Endothelial cell (in vitro differentiated cells): ENCODE measurements around the gene BORCS5. TPM values are rescaled to one million over a fixed set of nuclear protein-coding genes. Genes with fewer than 3 reads are reported as not detected.
"Not testable (repeated sequence)": the region's sequence is repeated elsewhere in the genome, so short reads cannot be mapped to it uniquely, and the experiment has no call there.

Experiments used
- DNase-seq: peaks from one replicate; pipeline ENCODE4 v3.0.0; 2021; ENCODE audit warnings: low spot score
- H3K27ac Mint-ChIP-seq: one replicate; pipeline ENCODE4 v1.8.0; 2021; ENCODE audit warnings: mixed read lengths, inconsistent platforms; ENCODE audit not compliant: unreplicated experiment
- H3K27me3 Mint-ChIP-seq: one replicate; pipeline ENCODE4 v1.8.0; 2021; ENCODE audit warnings: mild to moderate bottlenecking, moderate library complexity, mixed read lengths, inconsistent platforms; ENCODE audit not compliant: unreplicated experiment
- H3K36me3 Mint-ChIP-seq: one replicate; pipeline ENCODE4 v1.8.0; 2021; ENCODE audit warnings: mild to moderate bottlenecking, low read depth, mixed read lengths, inconsistent platforms; ENCODE audit not compliant: unreplicated experiment
- H3K4me1 Mint-ChIP-seq: one replicate; pipeline ENCODE4 v1.8.0; 2021; ENCODE audit warnings: mild to moderate bottlenecking, mixed read lengths, inconsistent platforms; ENCODE audit not compliant: unreplicated experiment
- H3K4me3 Mint-ChIP-seq: one replicate; pipeline ENCODE4 v1.8.0; 2021; ENCODE audit warnings: mild to moderate bottlenecking, mixed read lengths, inconsistent platforms; ENCODE audit not compliant: unreplicated experiment
- H3K9me3 Mint-ChIP-seq: one replicate; pipeline ENCODE4 v1.8.0; 2021; ENCODE audit warnings: mixed read lengths, inconsistent platforms; ENCODE audit not compliant: unreplicated experiment
- total RNA-seq: library from RNA; stranded (reverse); fragmentation: NEBNext Ultra II Directional; extraction: Animal tissue kit (Norgen Biotek cat#: 25700); gene quantifications from one replicate; pipeline ENCODE4 v1.2.1, GENCODE V29; 2021; ENCODE audit not compliant: unreplicated experiment
- TF ChIP-seq, protein P1 (sequence below): fragments of 200-600 bp; sonication (generic); IDR thresholded peaks from one replicate; pipeline ENCODE4 v1.5.0; 2021; ENCODE audit warnings: antibody characterized with exemption; ENCODE audit not compliant: unreplicated experiment

The BORCS5 gene
- total RNA-seq, 1 donor from 2014 or later, result 10.4 TPM

DNA sequence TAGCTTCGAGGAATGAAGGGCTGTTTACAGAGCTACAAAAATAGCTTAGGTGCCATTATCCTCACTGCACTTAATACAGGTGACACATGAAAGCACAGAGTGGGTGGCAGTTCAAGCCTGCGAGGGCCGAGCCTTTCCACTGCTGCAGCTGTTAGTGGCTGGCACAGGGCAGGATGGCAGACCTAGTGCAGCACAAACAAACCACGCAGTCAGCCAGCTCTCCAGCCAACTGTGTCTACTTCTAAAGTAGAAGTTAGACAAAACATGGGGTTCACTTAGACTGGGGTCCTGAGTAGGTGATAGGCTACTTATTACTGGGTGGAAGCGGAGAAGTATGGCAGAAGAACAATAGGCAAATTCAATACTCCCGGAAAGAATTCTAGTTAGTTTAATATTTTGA, 110.4 kb downstream of the BORCS5 start:
- Mint-ChIP-seq H3K36me3 (peaks cover 16% of the 10 kb centered on the region), H3K27me3 (peaks cover 7% of the 10 kb centered on the region), H3K27ac (no peak overlapping the region), H3K4me1 (peaks cover 6% of the 10 kb centered on the region), H3K9me3 (no peaks in the 10 kb centered on the region), H3K4me3 (no peak overlapping the region)
- TF ChIP-seq, protein P1, sequence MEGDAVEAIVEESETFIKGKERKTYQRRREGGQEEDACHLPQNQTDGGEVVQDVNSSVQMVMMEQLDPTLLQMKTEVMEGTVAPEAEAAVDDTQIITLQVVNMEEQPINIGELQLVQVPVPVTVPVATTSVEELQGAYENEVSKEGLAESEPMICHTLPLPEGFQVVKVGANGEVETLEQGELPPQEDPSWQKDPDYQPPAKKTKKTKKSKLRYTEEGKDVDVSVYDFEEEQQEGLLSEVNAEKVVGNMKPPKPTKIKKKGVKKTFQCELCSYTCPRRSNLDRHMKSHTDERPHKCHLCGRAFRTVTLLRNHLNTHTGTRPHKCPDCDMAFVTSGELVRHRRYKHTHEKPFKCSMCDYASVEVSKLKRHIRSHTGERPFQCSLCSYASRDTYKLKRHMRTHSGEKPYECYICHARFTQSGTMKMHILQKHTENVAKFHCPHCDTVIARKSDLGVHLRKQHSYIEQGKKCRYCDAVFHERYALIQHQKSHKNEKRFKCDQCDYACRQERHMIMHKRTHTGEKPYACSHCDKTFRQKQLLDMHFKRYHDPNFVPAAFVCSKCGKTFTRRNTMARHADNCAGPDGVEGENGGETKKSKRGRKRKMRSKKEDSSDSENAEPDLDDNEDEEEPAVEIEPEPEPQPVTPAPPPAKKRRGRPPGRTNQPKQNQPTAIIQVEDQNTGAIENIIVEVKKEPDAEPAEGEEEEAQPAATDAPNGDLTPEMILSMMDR, result no peak
- no peak for DNase-seq

DNA sequence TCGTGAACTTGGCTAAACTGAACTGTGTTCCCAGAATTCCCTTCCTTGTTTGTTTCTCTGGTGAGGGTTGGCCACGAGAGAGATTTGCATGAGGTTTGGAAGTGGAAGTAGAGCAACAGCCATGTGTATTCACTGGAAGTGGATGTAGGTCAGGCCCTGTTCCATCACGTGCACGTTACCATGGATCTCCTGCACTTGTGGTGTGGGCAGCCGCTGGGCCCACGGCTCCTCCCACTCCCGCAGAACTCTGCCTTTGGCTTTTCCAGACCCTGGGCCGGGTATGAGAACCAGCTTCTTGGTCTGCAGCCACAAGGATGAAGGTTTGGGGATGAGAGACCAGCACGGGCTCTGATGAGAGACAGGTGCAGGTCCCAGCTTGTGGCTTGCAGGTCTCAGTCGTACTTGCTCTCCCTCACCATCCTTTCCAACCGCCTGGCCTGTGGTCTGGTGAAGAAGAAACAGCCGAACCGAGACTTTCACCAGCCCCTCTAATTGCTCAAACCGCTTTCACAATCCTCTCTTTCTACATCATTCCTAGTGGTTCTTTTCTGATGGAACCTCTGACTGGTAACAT, 110.9 kb downstream of the BORCS5 start:
- H3K4me1 Mint-ChIP-seq, result peaks cover 6% of the 10 kb centered on the region
- DNase-seq, result no peak
- H3K27me3 Mint-ChIP-seq, result peaks cover 7% of the 10 kb centered on the region
- no peak overlapping the region for H3K27ac Mint-ChIP-seq
- TF ChIP-seq, protein P1, result no peak
- no peak overlapping the region for H3K4me3 Mint-ChIP-seq
- H3K36me3 Mint-ChIP-seq, result peaks cover 16% of the 10 kb centered on the region
- H3K9me3 Mint-ChIP-seq, result no peaks in the 10 kb centered on the region

GRCh38 chr12:12468575-12468974, 111.7 kb downstream of the BORCS5 start:
- H3K27ac Mint-ChIP-seq, result no peak overlapping the region

DNA sequence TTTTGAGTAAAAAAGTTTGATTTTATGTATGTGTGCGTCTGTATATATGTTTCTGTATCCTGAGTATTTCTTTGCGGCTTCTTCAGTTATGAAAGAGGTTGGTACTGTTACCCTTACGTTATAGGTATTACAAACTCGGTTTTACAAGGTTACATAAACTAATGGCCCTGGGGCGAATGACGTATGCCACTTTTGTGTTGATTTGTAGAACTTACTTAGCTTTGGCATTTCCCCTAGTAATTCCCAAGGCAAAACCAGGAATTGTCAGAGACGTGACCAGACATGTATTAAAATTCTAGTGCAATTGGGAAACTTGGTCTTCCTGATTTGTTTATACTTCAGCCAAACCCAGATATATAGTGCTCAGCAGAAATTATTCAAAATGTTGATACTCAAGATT, 112.5 kb downstream of the BORCS5 start:
- Mint-ChIP-seq H3K4me3 (no peak overlapping the region), H3K4me1 (peaks cover 9% of the 10 kb centered on the region), H3K27ac (no peak overlapping the region), H3K36me3 (peaks cover 25% of the 10 kb centered on the region), H3K9me3 (no peaks in the 10 kb centered on the region), H3K27me3 (peaks cover 7% of the 10 kb centered on the region)
- DNase-seq, result no peak
- TF ChIP-seq, protein P1, result no peak

More at GRCh38 chr12:12468575-12468974, 111.7 kb downstream of the BORCS5 start:
- no peak for DNase-seq
- no peaks in the 10 kb centered on the region for H3K9me3 Mint-ChIP-seq
- H3K36me3 Mint-ChIP-seq, result peaks cover 22% of the 10 kb centered on the region
- peaks cover 7% of the 10 kb centered on the region for H3K27me3 Mint-ChIP-seq
- TF ChIP-seq, protein P1, result no peak
- H3K4me3 Mint-ChIP-seq, result no peak overlapping the region
- peaks cover 9% of the 10 kb centered on the region for H3K4me1 Mint-ChIP-seq

GRCh38 chr12:12470751-12471306, 114.0 kb downstream of the BORCS5 start:
- no peak overlapping the region for H3K27ac Mint-ChIP-seq
- no peaks in the 10 kb centered on the region for H3K9me3 Mint-ChIP-seq
- H3K4me1 Mint-ChIP-seq, result peaks cover 18% of the 10 kb centered on the region
- no peak for DNase-seq
- peaks cover 4% of the 10 kb centered on the region for H3K27me3 Mint-ChIP-seq
- TF ChIP-seq, protein P1, result no peak
- peak overlapping the region; percentile 19 for H3K4me3 Mint-ChIP-seq
- peaks cover 29% of the 10 kb centered on the region for H3K36me3 Mint-ChIP-seq

DNA sequence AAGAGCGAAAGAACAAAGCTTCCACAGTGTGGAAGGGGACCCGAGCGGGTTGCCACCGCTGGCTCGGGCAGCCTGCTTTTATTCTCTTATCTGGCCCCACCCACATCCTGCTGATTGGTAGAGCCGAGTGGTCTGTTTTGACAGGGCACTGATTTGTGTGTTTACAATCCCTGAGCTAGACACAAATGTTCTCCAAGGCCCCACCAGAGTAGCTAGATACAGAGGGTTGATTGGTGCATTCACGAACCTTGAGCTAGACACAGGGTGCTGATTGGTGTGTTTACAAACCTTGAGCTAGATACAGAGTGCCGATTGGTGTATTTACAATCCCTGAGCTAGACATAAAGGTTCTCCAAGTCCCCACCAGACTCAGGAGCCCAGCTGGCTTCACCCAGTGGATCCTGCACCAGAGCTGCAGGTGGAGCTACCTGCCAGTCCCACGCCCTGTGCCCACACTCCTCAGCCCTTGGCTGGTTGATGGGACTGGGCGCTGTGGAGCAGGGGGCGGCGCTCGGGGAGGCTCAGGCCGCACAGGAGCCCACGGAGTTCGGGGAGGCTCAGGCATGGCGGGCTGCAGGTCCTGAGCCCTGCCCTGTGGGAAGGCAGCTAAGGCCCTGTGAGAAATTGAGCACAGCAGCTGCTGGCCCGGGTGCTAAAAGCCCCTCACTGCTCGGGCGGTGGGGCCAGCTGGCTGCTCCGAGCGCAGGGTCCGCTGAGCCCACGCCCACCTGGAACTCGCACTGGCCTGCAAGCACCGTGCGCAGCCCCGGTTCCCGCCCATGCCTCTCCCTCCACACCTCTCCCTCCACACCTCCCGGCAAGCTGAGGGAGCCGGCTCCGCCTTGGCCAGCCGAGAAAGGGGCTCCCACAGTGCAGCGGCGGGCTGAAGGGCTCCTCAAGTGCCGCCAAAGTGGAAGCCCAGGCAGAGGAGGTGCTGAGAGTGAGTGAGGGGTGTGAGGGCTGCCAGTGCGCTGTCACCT, 115.4 kb downstream of the BORCS5 start:
- H3K4me3 Mint-ChIP-seq, DNase-seq, H3K27me3 Mint-ChIP-seq, H3K9me3 Mint-ChIP-seq, H3K27ac Mint-ChIP-seq: not testable (repeated sequence)
- H3K4me1 Mint-ChIP-seq, result peaks cover 12% of the 10 kb centered on the region
- peaks cover 24% of the 10 kb centered on the region for H3K36me3 Mint-ChIP-seq
